OCI-LY7 (cell line): Measurements from ENCODE around the gene RPS19BP1. TPM values are rescaled to one million over a fixed set of nuclear protein-coding genes. Genes with fewer than 3 reads are reported as not detected.
A peak's percentile ranks its signal among the peaks of the same experiment; 100 is the strongest.

Experiments used
- BruUV-seq: library from RNA; stranded (reverse); fragments of 400-500 nt; replicated peaks from 2 replicates; lab custom pipeline; 2021; lab: Mats Ljungman, UMichigan
- CTCF ChIA-PET: fragments of 300-600 bp; sonication (Branson Sonifier 250); formaldehyde crosslinking; loops from one replicate; lab custom pipeline; 2022; ENCODE audit warnings: antibody characterized with exemption; ENCODE audit not compliant: unreplicated experiment; lab: Charles Lee
- POLR2A ChIA-PET: fragments of 300-600 bp; sonication (Branson Sonifier 250); formaldehyde crosslinking; loops from one replicate; lab custom pipeline; 2022; ENCODE audit warnings: antibody characterized with exemption; lab: Charles Lee
- DNase-seq: peaks from one replicate; pipeline ENCODE4 v3.0.0-alpha.2; 2015; ENCODE audit warnings: low spot score
- H2AFZ ChIP-seq: fragments of 200-600 bp; sonication (generic), shearing (Covaris generic); 2 replicates; pipeline ENCODE4 v1.6.1; 2014; ENCODE audit warnings: mild to moderate bottlenecking, antibody characterized with exemption, low read length, moderate library complexity
- H3K27ac ChIP-seq: fragments of 200-600 bp; sonication (generic); 2 replicates; pipeline ENCODE4 v1.5.1; 2014; ENCODE audit warnings: mixed run types, low read depth, mild to moderate bottlenecking, moderate library complexity, low read length, inconsistent platforms; ENCODE audit not compliant: poor library complexity, severe bottlenecking
- H3K36me3 ChIP-seq: fragments of 200-600 bp; sonication (generic); 2 replicates; pipeline ENCODE4 v1.6.1; 2014; ENCODE audit warnings: mild to moderate bottlenecking, antibody characterized with exemption, low read length, moderate library complexity, mixed read lengths; ENCODE audit not compliant: insufficient read depth
- H3K4me1 ChIP-seq: fragments of 200-600 bp; sonication (generic); 2 replicates; pipeline ENCODE4 v1.5.1; 2014; ENCODE audit warnings: mild to moderate bottlenecking, low read length; ENCODE audit not compliant: insufficient read depth, poor library complexity, severe bottlenecking
- H3K4me2 ChIP-seq: fragments of 200-600 bp; sonication (generic); 2 replicates; pipeline ENCODE4 v1.6.1; 2014; ENCODE audit warnings: mild to moderate bottlenecking, low read length
- H3K4me3 ChIP-seq: fragments of 200-600 bp; sonication (generic); 2 replicates; pipeline ENCODE4 v1.5.1; 2014; ENCODE audit warnings: mild to moderate bottlenecking, low read depth, low read length; ENCODE audit not compliant: poor library complexity, severe bottlenecking
- H3K79me2 ChIP-seq: fragments of 200-600 bp; sonication (generic); 2 replicates; pipeline ENCODE4 v1.6.1; 2016; ENCODE audit warnings: low read depth, mild to moderate bottlenecking, low read length, moderate library complexity, mixed read lengths; ENCODE audit not compliant: insufficient read depth
- H3K9me2 ChIP-seq: fragments of 200-600 bp; sonication (generic); 2 replicates; pipeline ENCODE4 v1.6.1; 2016; ENCODE audit warnings: mild to moderate bottlenecking, low read length, mixed read lengths; ENCODE audit not compliant: insufficient read depth
- H3K9me3 ChIP-seq: fragments of 200-600 bp; sonication (generic); 2 replicates; pipeline ENCODE4 v1.6.1; 2014; ENCODE audit warnings: mild to moderate bottlenecking, mixed run types, low read length, mixed read lengths
- H4K20me1 ChIP-seq: fragments of 200-600 bp; sonication (generic); 2 replicates; pipeline ENCODE4 v1.6.1; 2014; ENCODE audit warnings: mild to moderate bottlenecking, antibody characterized with exemption, low read length, moderate library complexity, mixed read lengths; ENCODE audit not compliant: insufficient read depth
- EZH2phosphoT487 ChIP-seq: fragments of 200-600 bp; sonication (generic); IDR thresholded peaks from 2 replicates; pipeline ENCODE4 v1.6.1; 2018; ENCODE audit warnings: low read depth, borderline replicate concordance, mild to moderate bottlenecking, mixed run types, antibody characterized with exemption, low read length, moderate library complexity, mixed read lengths
- intact Hi-C: fragments of 100-400 bp; cut with micrococcal nuclease; formaldehyde crosslinking; loops from one replicate; pipeline ENCODE4 v1.10.0; 2022; ENCODE audit not compliant: unreplicated experiment
- total RNA-seq, 2 experiments: library from RNA; depleted of rRNA in 1 of 2; stranded (reverse); fragments of >200 nt in 1 of 2; shearing (Covaris generic) in 1 of 2; gene quantifications; 2 replicates each; pipeline ENCODE4 v1.2.3, GENCODE V29; 2014 to 2022
- TF ChIP-seq, protein P1 (sequence below): fragments of 200-600 bp; sonication (generic); conservative IDR thresholded peaks from 2 replicates; pipeline ENCODE4 v1.5.1; 2014; ENCODE audit warnings: mild to moderate bottlenecking, antibody characterized with exemption, low read length, moderate library complexity, mixed read lengths

Gene RPS19BP1
- total RNA-seq, 2 experiments from 2014 or later, result 88.1 to 148 TPM

DNA sequence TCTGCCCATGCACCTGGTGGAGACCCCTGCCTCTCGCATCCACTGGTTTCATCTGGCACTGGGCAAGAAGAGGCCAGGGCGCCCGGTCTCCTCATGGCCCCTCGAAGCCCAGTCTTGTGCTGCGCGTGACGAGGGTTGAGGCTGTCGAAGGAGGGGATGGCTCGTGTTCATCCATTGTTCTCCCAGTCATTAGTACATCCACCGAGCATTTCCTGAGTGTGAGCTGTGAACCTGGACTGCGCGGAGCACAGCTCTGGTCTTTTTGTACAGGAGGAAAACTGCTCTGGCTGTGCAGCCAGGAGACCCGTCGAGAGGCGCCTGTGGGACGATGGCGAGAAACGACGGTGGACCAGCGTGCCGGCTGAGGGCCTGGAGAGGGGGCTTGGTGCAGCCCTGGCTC is 44.8 kb upstream of the RPS19BP1 start:
- Histone ChIP-seq H3K36me3 (no peaks in the 10 kb centered on the region), H4K20me1 (no peaks in the 10 kb centered on the region), H3K4me1 (peaks cover 7% of the 10 kb centered on the region), H2AFZ (no peak overlapping the region), H3K27ac (no peak overlapping the region), H3K79me2 (no peaks in the 10 kb centered on the region), H3K9me2 (no peaks in the 10 kb centered on the region), H3K4me2 (no peak overlapping the region), H3K4me3 (no peak overlapping the region), H3K9me3 (no peaks in the 10 kb centered on the region)
- POLR2A ChIA-PET, result interaction anchor here (0.6 kb wide), 1 partner anchor 568 kb away, joined by 4 read pairs; no protein-coding TSS in a partner anchor
- TF ChIP-seq, protein P1, sequence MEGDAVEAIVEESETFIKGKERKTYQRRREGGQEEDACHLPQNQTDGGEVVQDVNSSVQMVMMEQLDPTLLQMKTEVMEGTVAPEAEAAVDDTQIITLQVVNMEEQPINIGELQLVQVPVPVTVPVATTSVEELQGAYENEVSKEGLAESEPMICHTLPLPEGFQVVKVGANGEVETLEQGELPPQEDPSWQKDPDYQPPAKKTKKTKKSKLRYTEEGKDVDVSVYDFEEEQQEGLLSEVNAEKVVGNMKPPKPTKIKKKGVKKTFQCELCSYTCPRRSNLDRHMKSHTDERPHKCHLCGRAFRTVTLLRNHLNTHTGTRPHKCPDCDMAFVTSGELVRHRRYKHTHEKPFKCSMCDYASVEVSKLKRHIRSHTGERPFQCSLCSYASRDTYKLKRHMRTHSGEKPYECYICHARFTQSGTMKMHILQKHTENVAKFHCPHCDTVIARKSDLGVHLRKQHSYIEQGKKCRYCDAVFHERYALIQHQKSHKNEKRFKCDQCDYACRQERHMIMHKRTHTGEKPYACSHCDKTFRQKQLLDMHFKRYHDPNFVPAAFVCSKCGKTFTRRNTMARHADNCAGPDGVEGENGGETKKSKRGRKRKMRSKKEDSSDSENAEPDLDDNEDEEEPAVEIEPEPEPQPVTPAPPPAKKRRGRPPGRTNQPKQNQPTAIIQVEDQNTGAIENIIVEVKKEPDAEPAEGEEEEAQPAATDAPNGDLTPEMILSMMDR, result no peak
- no peak for TF ChIP-seq EZH2phosphoT487
- no TSS peak for BruUV-seq
- intact Hi-C loops, result no loop called here
- CTCF ChIA-PET, result no interaction called here
- DNase-seq, result no peak

DNA sequence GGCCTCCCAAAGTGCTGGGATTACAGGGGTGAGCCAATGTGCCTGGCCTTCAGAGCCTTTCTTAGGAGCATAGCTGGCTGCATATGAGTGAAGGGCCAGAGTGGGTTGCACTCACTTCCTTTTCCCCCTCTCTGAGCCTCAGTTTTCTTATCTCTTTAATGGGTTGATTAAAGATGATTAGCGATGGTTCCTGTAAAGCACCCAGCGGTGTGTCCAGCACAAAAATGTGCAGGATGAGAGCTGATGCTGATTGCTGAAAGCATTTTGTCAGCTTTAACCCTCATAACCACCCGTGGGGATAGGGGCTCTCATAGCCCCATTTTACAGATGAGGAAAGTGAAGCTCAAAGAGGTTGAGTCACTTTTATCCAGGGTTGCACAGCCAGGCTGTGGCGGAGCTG is 43.5 kb upstream of the RPS19BP1 start:
- Histone ChIP-seq H3K9me3 (no peaks in the 10 kb centered on the region), H3K27ac (no peak overlapping the region), H3K79me2 (no peaks in the 10 kb centered on the region), H4K20me1 (no peaks in the 10 kb centered on the region), H3K9me2 (no peaks in the 10 kb centered on the region), H2AFZ (no peak overlapping the region), H3K4me3 (no peak overlapping the region), H3K4me1 (peaks cover 7% of the 10 kb centered on the region), H3K4me2 (peak overlapping the region; percentile 30; the same call in 1 of the 2 replicates), H3K36me3 (no peaks in the 10 kb centered on the region)
- DNase-seq, result no peak
- POLR2A ChIA-PET, result no interaction called here
- intact Hi-C loops, result no loop called here
- CTCF ChIA-PET, result no interaction called here
- TF ChIP-seq, protein P1, result no peak
- no peak for TF ChIP-seq EZH2phosphoT487
- no TSS peak for BruUV-seq

DNA sequence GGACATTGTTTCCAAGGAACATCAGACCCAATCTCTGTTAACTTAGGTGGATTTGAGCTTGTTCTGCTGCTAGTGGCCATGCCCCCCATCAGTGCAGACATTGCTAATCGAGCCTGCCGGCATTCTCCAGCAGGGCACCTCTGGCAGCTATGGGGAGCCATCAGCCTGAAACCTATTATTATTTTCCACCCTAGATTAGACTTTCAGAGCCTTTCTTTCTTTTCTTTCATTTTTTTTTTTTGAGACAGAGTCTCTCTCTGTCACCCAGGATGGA is 42.9 kb upstream of the RPS19BP1 start:
- POLR2A ChIA-PET, result no interaction called here
- no TSS peak for BruUV-seq
- CTCF ChIA-PET, result no interaction called here

More for the DNA sequence above, 42.9 kb upstream of the RPS19BP1 start:
- Histone ChIP-seq H3K36me3 (no peaks in the 10 kb centered on the region), H2AFZ (no peak overlapping the region), H3K4me1 (peaks cover 7% of the 10 kb centered on the region), H3K4me3 (no peak overlapping the region), H3K4me2 (no peak overlapping the region), H3K27ac (no peak overlapping the region), H3K9me2 (no peaks in the 10 kb centered on the region), H3K79me2 (no peaks in the 10 kb centered on the region), H4K20me1 (no peaks in the 10 kb centered on the region), H3K9me3 (no peaks in the 10 kb centered on the region)
- intact Hi-C loops, result no loop called here
- no peak for DNase-seq
- no peak for TF ChIP-seq EZH2phosphoT487
- TF ChIP-seq, protein P1, result no peak
